GM18873 (cell line): ENCODE data around the gene GSTCD.
"Not testable (repeated sequence)": the region's sequence is repeated elsewhere in the genome, so short reads cannot be mapped to it uniquely, and the experiment has no call there.

Experiments used
- ATAC-seq: cut with Tn5 transposase; IDR thresholded peaks from one replicate; pipeline ENCODE4 v1.9.1; 2021; ENCODE audit warnings: mild to moderate bottlenecking, moderate library complexity, moderate number of reproducible peaks; ENCODE audit not compliant: unreplicated experiment, low FRiP score

The GSTCD gene

DNA sequence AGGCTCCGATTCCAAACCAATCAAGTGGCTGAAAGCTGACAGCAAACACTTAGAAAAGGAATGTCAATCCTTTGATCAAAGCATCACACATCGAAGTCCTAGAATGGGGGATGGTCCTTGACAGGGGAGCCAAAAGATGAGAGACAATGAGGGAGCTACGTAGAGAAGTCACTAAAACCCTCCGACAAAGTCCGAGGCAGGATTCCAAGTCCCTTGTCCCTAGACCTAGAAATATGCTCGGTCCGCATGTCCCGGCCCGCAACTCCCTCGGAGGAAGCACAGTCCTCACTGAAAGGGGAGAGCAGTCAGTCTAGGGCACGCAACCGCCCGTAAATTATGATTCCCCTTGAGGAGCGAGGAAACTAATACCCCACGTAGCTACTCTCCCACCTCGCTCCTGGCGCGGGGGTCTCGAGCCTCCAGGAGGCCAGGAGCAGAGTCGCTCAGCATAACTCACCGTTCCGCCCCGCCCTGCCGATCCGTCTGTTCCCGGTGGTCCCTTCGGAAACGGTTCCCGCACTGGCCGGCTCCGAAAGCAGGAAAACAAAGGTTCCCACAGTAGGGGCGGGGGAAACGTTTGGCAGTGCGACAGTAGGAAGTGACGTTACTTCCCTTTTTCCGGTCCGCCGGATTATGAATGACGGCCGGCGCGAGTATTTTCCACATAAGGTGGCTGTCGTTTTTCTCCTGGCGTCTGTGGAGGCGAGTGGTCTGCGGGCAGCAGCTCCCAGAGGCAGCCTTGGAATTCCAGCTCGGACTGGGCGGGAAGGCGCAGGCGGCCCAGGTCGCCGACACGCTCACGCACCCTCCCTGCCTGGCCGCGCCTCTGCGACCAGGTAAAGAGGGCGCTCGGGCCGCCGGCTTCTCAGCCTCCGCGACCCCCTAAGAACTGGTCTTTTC is at the start of gene GSTCD, which contains the start of gene INTS12:
GSTCD (plus strand) TSS at position 604 of the 900 bp plus-strand sequence. CDS start 8,830 bp downstream, outside the sequence.
INTS12 (minus strand) TSS at position 509 of the 900 bp plus-strand sequence. CDS start 8,684 bp downstream, outside the sequence.
- ATAC-seq: peak; percentile 80

DNA sequence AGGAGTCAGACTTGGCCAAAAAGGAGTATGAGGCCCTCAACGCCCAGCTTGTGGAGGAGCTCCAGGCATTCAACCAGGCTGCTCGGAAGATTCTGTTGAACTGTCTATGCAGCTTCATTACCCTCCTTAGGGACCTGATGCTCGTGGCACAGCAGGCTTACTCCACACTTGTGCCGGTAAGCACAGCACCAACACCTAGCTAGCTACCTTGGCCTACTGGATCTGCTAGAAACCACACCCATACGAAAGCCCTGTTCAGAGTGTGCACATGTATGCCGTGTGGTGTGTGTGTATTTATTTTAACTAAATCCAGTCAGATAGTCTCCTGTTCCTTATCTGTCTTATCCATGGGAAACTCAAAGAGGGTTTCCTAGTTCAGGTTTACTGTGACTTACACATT is 49.4 kb upstream of the GSTCD start:
- no peak for ATAC-seq

DNA sequence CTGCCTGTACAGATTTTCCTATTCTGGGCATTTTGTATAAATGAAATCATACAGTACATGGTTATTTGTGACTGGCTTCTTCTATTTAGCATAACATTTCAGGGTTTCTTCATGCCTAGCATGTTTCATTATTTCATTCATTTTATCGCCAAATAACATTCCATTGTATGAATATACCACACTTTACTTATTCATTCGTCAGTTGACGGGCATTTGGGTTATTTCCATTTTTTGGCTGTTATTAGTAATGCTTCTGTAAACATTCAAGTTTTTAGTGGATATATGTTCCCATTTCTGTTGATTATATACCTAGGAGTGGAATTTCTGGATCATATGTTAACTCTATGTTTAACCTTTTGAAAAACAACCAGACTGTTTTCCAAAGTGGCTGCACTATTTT is 47.6 kb upstream of the GSTCD start:
- no peak for ATAC-seq

DNA sequence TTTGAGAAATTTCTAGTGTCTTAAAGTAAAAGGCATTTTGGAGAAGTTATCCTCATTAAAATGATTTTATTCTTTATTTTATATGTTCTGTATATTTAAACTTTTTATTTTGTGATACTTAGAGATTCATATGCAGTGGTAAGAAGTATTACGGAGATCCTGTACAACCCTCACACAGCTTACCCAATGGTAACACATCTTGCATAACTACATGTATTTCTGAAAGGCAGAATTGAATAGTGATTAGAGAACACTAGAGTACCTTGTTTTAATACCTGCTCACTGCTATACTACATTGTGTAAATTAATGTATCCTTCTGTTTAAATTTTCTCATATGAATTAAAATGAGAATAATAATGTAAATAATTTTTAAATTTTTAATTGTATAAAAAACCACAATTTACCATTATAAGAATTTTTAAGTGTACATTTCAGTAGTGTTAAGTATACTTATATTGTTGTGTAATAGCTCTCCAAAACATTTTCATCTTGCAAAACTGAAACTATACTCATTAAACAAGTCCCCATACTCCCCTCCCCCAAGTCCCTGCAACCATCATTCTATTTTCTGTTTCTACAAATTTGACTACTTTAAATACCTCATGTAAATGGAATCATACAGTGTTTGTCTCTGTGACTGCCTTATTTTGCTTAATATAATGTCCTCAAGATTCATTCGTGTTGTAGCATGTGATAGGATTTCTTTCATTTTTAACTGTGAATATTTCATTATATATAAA is 45.5 kb upstream of the GSTCD start:
- no peak for ATAC-seq

GRCh38 chr4:105666693-105667092 is 41.9 kb upstream of the GSTCD start:
- no peak for ATAC-seq

- ATAC-seq: no peak
Observed at GRCh38 chr4:105670684-105671083, 37.9 kb upstream of the GSTCD start.

DNA sequence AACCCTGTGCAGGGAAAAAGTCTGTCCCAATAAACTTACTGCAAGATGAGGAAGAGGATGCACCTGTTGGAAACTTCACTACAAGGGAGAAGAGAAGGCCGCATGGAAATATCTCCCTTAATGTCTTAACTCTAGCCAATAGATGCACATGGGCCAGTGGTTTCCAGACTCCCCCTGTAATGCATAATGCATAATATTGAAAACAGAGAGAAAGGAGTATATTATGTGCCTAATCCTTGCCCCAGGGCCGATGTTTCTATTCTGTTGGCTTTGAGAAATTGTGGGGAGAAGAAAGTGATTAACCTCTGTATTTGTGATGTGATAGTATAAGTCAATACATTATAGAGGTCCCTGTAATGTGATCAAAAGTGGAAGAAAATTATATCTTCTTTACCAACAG is 37.3 kb upstream of the GSTCD start:
- no peak for ATAC-seq

GRCh38 chr4:105674011-105674410 is 34.6 kb upstream of the GSTCD start:
- ATAC-seq: no peak

- no peak for ATAC-seq
Observed at GRCh38 chr4:105677709-105678108, 30.9 kb upstream of the GSTCD start.

DNA sequence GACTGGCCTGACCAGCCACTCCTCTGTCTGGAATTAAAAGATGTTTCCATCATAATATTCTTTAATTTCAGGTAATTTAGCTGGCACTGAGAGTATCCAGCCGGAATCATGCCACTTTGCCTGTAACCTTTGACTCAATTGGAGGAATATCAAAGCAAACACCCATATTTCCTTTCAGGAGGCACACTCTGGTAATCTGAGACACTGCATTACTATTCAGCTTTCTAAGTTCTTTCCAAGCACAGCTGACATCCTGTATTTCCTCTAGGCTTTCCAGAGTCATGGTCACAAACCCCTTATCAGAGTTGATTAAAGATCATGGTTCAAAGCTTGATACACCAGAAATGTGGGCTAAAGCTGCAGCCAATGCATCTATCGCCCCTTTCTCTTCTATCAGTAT is 29.4 kb upstream of the GSTCD start:
- no peak for ATAC-seq

GRCh38 chr4:105683038-105683437 is 25.5 kb upstream of the GSTCD start:
- ATAC-seq: no peak

- no peak for ATAC-seq
Observed at GRCh38 chr4:105686571-105686970, 22.0 kb upstream of the GSTCD start.

- not testable (repeated sequence) for ATAC-seq
Observed at GRCh38 chr4:105694812-105695211, 13.8 kb upstream of the GSTCD start.

DNA sequence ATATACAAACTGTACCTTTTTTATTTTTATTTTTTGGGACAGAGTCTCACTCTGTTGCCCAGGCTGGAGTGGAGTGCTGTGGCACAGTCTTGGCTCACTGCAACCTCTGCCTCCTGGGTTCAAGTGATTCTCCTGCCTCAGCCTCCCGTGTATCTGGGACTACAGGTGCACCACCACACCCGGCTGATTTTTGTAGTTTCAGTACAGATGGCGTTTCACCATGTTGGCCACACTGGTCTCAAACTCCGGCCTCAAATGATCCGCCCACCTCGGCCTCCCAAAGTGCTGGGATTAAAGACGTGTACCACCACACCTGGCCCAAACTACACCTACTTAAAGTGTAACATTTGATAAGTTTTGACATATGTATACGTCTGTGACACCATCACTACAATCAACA is 12.8 kb upstream of the GSTCD start:
- ATAC-seq: not testable (repeated sequence)

- ATAC-seq: no peak
Observed at GRCh38 chr4:105698607-105699006, 10.0 kb upstream of the GSTCD start.

- no peak for ATAC-seq
Observed at GRCh38 chr4:105707782-105708180, 803 bp upstream of the GSTCD start.

- peak; percentile 30 for ATAC-seq
Observed at GRCh38 chr4:105709081-105709450, 482 bp downstream of the GSTCD start.

- no peak for ATAC-seq
Observed at GRCh38 chr4:105710012-105710600, 1.5 kb downstream of the GSTCD start.

DNA sequence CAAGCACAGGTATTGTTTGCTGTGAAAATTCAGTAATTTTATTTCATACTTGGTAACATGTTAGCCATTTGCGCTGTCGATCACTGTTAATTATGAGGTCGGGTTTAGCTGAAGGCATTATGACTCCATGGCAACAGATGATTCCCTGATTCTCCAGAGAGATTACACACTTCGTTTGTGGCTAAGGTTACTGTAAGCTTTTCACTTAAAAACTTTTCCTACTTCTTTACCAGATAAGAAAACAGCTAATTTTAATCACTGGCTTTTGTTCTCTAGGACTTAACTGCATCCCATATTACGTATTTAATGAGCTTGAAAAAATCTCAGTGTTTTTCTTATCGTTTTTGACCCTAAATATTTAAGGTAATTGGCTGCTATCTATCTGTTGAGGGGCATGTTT is 2.1 kb downstream of the GSTCD start:
- no peak for ATAC-seq

DNA sequence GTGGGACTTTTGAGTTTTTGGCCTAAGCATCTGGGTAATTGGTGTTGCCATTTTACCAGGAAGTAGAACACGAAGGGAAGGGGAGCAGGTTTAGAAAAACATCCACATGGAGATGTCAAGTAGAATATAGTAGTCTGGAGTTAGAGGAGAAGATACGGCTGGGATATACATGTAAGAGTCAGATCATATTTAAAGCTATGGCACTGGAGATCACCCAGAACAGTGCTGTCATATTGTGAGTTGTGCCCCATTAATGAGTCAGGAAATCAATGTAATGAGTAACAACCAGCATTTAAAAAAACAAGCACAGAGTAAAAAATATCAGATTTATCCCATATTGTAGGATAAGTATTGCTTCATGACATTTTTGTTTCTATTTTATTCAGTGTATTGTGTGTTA is 4.2 kb downstream of the GSTCD start:
- ATAC-seq: no peak

DNA sequence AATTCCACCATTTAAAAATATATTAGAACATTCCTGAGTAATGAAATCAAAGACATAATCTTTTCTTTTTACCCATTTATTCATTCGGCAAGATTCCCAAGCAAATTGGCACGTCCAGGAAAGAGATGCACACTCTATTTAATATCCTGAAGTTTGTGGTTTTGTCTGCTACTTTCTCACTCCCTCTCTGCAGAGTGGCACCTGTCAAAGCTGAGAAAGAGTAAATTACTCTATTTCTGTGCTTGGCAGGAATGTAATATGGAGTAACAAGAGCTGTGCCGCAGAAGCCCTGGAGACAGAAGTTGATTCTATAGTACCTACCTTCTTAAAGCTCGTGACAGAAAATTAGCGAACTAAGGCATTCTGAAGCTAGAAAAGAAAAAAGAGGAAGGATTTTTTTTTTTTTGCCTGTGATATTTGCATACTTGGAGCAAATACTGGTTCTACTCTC is 5.5 kb downstream of the GSTCD start:
- peak; percentile 47 for ATAC-seq
